Neural progenitor cell (in vitro differentiated cells): Measurements from ENCODE around the gene AGPAT4. TPM values are rescaled to one million over a fixed set of nuclear protein-coding genes. Genes with fewer than 3 reads are reported as not detected.

ENCODE experiments used
- DNase-seq: peaks from one replicate; pipeline ENCODE4 v3.0.0-alpha.2; 2016; ENCODE audit warnings: low spot score
- H2AFZ ChIP-seq: fragments of 200-600 bp; sonication (generic); replicated peaks from 2 replicates; pipeline ENCODE4 v1.6.1; 2016; ENCODE audit warnings: antibody characterized with exemption
- H3F3A ChIP-seq: fragments of 200-600 bp; sonication (generic); 2 replicates; pipeline ENCODE4 v1.6.1; 2016; ENCODE audit warnings: antibody characterized with exemption, low read depth
- H3K27ac ChIP-seq: fragments of 200-600 bp; sonication (generic); 2 replicates; pipeline ENCODE4 v1.5.1; 2016; ENCODE audit warnings: mild to moderate bottlenecking
- H3K27me3 ChIP-seq: fragments of 200-600 bp; sonication (generic); 2 replicates; pipeline ENCODE4 v1.6.1; 2016; ENCODE audit warnings: mild to moderate bottlenecking, moderate library complexity
- H3K36me3 ChIP-seq: fragments of 200-600 bp; sonication (generic); 2 replicates; pipeline ENCODE4 v1.5.1; 2016
- H3K4me1 ChIP-seq: fragments of 200-600 bp; sonication (generic); 2 replicates; pipeline ENCODE4 v1.6.1; 2016; ENCODE audit warnings: mixed run types
- H3K4me2 ChIP-seq: fragments of 200-600 bp; sonication (generic); 2 replicates; pipeline ENCODE4 v1.6.1; 2016
- H3K4me3 ChIP-seq: fragments of 200-600 bp; sonication (generic); 2 replicates; pipeline ENCODE4 v1.5.1; 2016
- H3K79me2 ChIP-seq: fragments of 200-600 bp; sonication (generic); 2 replicates; pipeline ENCODE4 v1.6.1; 2016; ENCODE audit warnings: low read depth
- H3K9ac ChIP-seq: fragments of 200-600 bp; sonication (generic); 2 replicates; pipeline ENCODE4 v1.6.1; 2016
- H3K9me3 ChIP-seq: fragments of 200-600 bp; sonication (generic); 2 replicates; pipeline ENCODE4 v1.5.1; 2016; ENCODE audit warnings: low read depth
- H4K20me1 ChIP-seq: fragments of 200-600 bp; sonication (generic); 2 replicates; pipeline ENCODE4 v1.6.1; 2016; ENCODE audit warnings: low read depth
- H3K27ac Mint-ChIP-seq: 3 replicates; pipeline ENCODE4 v1.8.0; 2021; ENCODE audit warnings: mixed read lengths
- H3K27me3 Mint-ChIP-seq: 2 replicates; pipeline ENCODE4 v1.8.0; 2022; ENCODE audit warnings: low read depth, mild to moderate bottlenecking, inconsistent platforms, moderate library complexity, mixed read lengths; ENCODE audit not compliant: insufficient read depth
- H3K36me3 Mint-ChIP-seq: 3 replicates; pipeline ENCODE4 v1.8.0; 2021; ENCODE audit warnings: mixed read lengths
- H3K4me1 Mint-ChIP-seq: 3 replicates; pipeline ENCODE4 v1.8.0; 2021; ENCODE audit warnings: mixed read lengths
- H3K4me3 Mint-ChIP-seq: 3 replicates; pipeline ENCODE4 v1.8.0; 2021; ENCODE audit warnings: mild to moderate bottlenecking, moderate library complexity, mixed read lengths
- H3K9me3 Mint-ChIP-seq: 3 replicates; pipeline ENCODE4 v1.8.0; 2020; ENCODE audit warnings: mixed read lengths
- CTCF ChIP-seq: fragments of 200-600 bp; sonication (generic); IDR thresholded peaks from 2 replicates; pipeline ENCODE4 v1.5.1; 2017; ENCODE audit warnings: antibody characterized with exemption, mild to moderate bottlenecking
- EZH2 ChIP-seq: fragments of 200-600 bp; sonication (generic); IDR thresholded peaks from 2 replicates; pipeline ENCODE4 v1.6.1; 2017; ENCODE audit warnings: antibody characterized with exemption, mild to moderate bottlenecking, moderate library complexity
- EZH2phosphoT487 ChIP-seq: fragments of 200-600 bp; sonication (generic); IDR thresholded peaks from 2 replicates; pipeline ENCODE4 v1.6.1; 2017; ENCODE audit warnings: antibody characterized with exemption
- total RNA-seq: library from RNA; depleted of rRNA; stranded (reverse); fragments of >200 nt; gene quantifications from 2 replicates; pipeline ENCODE4 v1.2.3, GENCODE V29; 2015; ENCODE audit warnings: low replicate concordance

Gene AGPAT4
- total RNA-seq, 1 donor from 2014 or later: 30.5 TPM

GRCh38 chr6:161210857-161211256 lies 63.0 kb downstream of the AGPAT4 start:
- Mint-ChIP-seq H3K27me3 (peaks cover 4% of the 10 kb centered on the region), H3K36me3 (peaks cover 71% of the 10 kb centered on the region), H3K4me1 (no peaks in the 10 kb centered on the region), H3K27ac (no peak overlapping the region), H3K9me3 (peaks cover 76% of the 10 kb centered on the region), H3K4me3 (no peak overlapping the region)
- H3K27ac ChIP-seq: no peak overlapping the region
- H3K4me1 ChIP-seq: peaks cover 4% of the 10 kb centered on the region
- H3K27me3 ChIP-seq: no peaks in the 10 kb centered on the region
- H2AFZ ChIP-seq: no peak overlapping the region
- no peak for TF ChIP-seq CTCF
- no peak for TF ChIP-seq EZH2
- TF ChIP-seq EZH2phosphoT487: no peak
- no peak overlapping the region for H3K9ac ChIP-seq
- H3K79me2 ChIP-seq: peaks cover 65% of the 10 kb centered on the region
- H3K9me3 ChIP-seq: peaks cover 29% of the 10 kb centered on the region
- no peaks in the 10 kb centered on the region for H4K20me1 ChIP-seq
- H3F3A ChIP-seq: peaks cover 5% of the 10 kb centered on the region
- no peak overlapping the region for H3K4me3 ChIP-seq
- no peak overlapping the region for H3K4me2 ChIP-seq
- H3K36me3 ChIP-seq: peaks cover 20% of the 10 kb centered on the region
- no peak for DNase-seq

- peaks cover 68% of the 10 kb centered on the region for H3K9me3 Mint-ChIP-seq
- Histone ChIP-seq H3K27ac (no peak overlapping the region), H3K4me2 (no peak overlapping the region), H3K4me3 (no peak overlapping the region), H3K9ac (no peak overlapping the region), H2AFZ (no peak overlapping the region), H4K20me1 (no peaks in the 10 kb centered on the region), H3F3A (peaks cover 5% of the 10 kb centered on the region), H3K9me3 (peaks cover 21% of the 10 kb centered on the region), H3K79me2 (peaks cover 67% of the 10 kb centered on the region), H3K27me3 (no peaks in the 10 kb centered on the region), H3K36me3 (peaks cover 11% of the 10 kb centered on the region), H3K4me1 (peaks cover 4% of the 10 kb centered on the region)
- H3K27me3 Mint-ChIP-seq: no peaks in the 10 kb centered on the region
- no peaks in the 10 kb centered on the region for H3K4me1 Mint-ChIP-seq
- no peak for TF ChIP-seq EZH2
- no peak for TF ChIP-seq EZH2phosphoT487
- TF ChIP-seq CTCF: no peak
- H3K36me3 Mint-ChIP-seq: peaks cover 74% of the 10 kb centered on the region
- H3K4me3 Mint-ChIP-seq: no peak overlapping the region
- no peak for DNase-seq
- H3K27ac Mint-ChIP-seq: no peak overlapping the region
Measured at GRCh38 chr6:161207200-161207599, 66.7 kb downstream of the AGPAT4 start.

- no peak overlapping the region for H3K4me3 ChIP-seq
- H3K36me3 ChIP-seq: no peaks in the 10 kb centered on the region
- Mint-ChIP-seq H3K4me1 (no peaks in the 10 kb centered on the region), H3K27ac (no peak overlapping the region), H3K27me3 (peaks cover 5% of the 10 kb centered on the region), H3K36me3 (peaks cover 77% of the 10 kb centered on the region), H3K4me3 (no peak overlapping the region), H3K9me3 (peaks cover 51% of the 10 kb centered on the region)
- no peak for DNase-seq
- H3K27me3 ChIP-seq: no peaks in the 10 kb centered on the region
- peaks cover under 1% of the 10 kb centered on the region for H3K9me3 ChIP-seq
- TF ChIP-seq EZH2phosphoT487: no peak
- no peak for TF ChIP-seq EZH2
- TF ChIP-seq CTCF: no peak
- no peak overlapping the region for H3K9ac ChIP-seq
- H3K4me2 ChIP-seq: no peak overlapping the region
- no peaks in the 10 kb centered on the region for H4K20me1 ChIP-seq
- no peak overlapping the region for H3K27ac ChIP-seq
- H3K79me2 ChIP-seq: peaks cover 64% of the 10 kb centered on the region
- peaks cover 4% of the 10 kb centered on the region for H3K4me1 ChIP-seq
- no peaks in the 10 kb centered on the region for H3F3A ChIP-seq
- no peak overlapping the region for H2AFZ ChIP-seq
Measured at GRCh38 chr6:161204866-161205557, 68.8 kb downstream of the AGPAT4 start.
